HG03175 (cell line): ENCODE data around the gene SERTAD3.
A peak's percentile ranks its signal among the peaks of the same experiment; 100 is the strongest.
"Not testable (repeated sequence)": the region's sequence is repeated elsewhere in the genome, so short reads cannot be mapped to it uniquely, and the experiment has no call there.

ENCODE experiments used
- ATAC-seq: cut with Tn5 transposase; IDR thresholded peaks from one replicate; pipeline ENCODE4 v1.9.1; 2021; ENCODE audit warnings: mild to moderate bottlenecking, moderate library complexity; ENCODE audit not compliant: unreplicated experiment

The SERTAD3 gene

GRCh38 chr19:40458597-40458974, 14.5 kb upstream of the SERTAD3 start:
- no peak for ATAC-seq

- no peak for ATAC-seq
Observed at GRCh38 chr19:40457953-40458596, 13.9 kb upstream of the SERTAD3 start.

GRCh38 chr19:40457048-40457447, 12.9 kb upstream of the SERTAD3 start:
- no peak for ATAC-seq

GRCh38 chr19:40453943-40454342, 9.8 kb upstream of the SERTAD3 start:
- not testable (repeated sequence) for ATAC-seq

GRCh38 chr19:40453151-40453735, 9.1 kb upstream of the SERTAD3 start:
- ATAC-seq = no peak

- no peak for ATAC-seq
Observed at GRCh38 chr19:40452016-40452415, 7.9 kb upstream of the SERTAD3 start.

GRCh38 chr19:40450664-40451063, 6.5 kb upstream of the SERTAD3 start:
- ATAC-seq = no peak

GRCh38 chr19:40449506-40449905, 5.4 kb upstream of the SERTAD3 start:
- no peak for ATAC-seq

GRCh38 chr19:40446263-40446784, 2.2 kb upstream of the SERTAD3 start:
- ATAC-seq = no peak

- ATAC-seq = no peak
Observed at GRCh38 chr19:40445780-40446262, 1.7 kb upstream of the SERTAD3 start.

- no peak for ATAC-seq
Observed at GRCh38 chr19:40444825-40445312, 734 bp upstream of the SERTAD3 start.

GRCh38 chr19:40443131-40443999, 770 bp downstream of the SERTAD3 start:
- peak; percentile 71 for ATAC-seq

- no peak for ATAC-seq
Observed at GRCh38 chr19:40442328-40443130, 1.6 kb downstream of the SERTAD3 start.

- ATAC-seq = no peak
Observed at GRCh38 chr19:40441719-40442253, 2.3 kb downstream of the SERTAD3 start.

- no peak for ATAC-seq
Observed at GRCh38 chr19:40438284-40438683, 5.9 kb downstream of the SERTAD3 start.

- peak; percentile 60 for ATAC-seq
Observed at GRCh38 chr19:40433391-40434216, 10.5 kb downstream of the SERTAD3 start.

- not testable (repeated sequence) for ATAC-seq
Observed at GRCh38 chr19:40432760-40433159, 11.4 kb downstream of the SERTAD3 start.

- ATAC-seq = no peak
Observed at GRCh38 chr19:40431698-40432097, 12.4 kb downstream of the SERTAD3 start.

GRCh38 chr19:40430242-40430641, 13.9 kb downstream of the SERTAD3 start:
- not testable (repeated sequence) for ATAC-seq
